ENCODE results near the gene GMNC.

DNA sequence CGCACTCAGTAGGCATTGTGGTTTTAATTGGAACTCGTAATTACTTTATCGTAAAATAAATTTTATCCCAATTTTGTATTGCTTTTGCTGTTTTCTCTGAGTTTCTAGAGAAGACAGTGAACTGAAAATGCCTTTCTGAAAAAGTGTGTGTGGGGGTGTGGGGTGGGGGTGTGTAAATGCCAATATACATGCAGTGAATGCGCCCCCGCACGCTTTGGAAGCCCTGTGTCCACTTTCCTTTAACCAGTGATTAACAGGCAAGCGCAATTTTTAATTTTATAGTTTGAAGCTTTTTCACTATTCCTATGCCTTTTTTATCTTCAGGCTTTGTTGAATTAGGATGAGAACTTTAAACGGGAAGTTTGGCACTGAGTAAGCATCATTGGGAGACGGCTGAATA is 47.4 kb upstream of the GMNC start:
- TF ChIP-seq, protein P1, sequence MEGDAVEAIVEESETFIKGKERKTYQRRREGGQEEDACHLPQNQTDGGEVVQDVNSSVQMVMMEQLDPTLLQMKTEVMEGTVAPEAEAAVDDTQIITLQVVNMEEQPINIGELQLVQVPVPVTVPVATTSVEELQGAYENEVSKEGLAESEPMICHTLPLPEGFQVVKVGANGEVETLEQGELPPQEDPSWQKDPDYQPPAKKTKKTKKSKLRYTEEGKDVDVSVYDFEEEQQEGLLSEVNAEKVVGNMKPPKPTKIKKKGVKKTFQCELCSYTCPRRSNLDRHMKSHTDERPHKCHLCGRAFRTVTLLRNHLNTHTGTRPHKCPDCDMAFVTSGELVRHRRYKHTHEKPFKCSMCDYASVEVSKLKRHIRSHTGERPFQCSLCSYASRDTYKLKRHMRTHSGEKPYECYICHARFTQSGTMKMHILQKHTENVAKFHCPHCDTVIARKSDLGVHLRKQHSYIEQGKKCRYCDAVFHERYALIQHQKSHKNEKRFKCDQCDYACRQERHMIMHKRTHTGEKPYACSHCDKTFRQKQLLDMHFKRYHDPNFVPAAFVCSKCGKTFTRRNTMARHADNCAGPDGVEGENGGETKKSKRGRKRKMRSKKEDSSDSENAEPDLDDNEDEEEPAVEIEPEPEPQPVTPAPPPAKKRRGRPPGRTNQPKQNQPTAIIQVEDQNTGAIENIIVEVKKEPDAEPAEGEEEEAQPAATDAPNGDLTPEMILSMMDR (conservative IDR thresholded peaks at IDR 0.05; ENCODE audit: low read length), result no peak
- no peak for TF ChIP-seq EZH2phosphoT487 (IDR thresholded peaks at IDR 0.05; ENCODE audit: borderline replicate concordance, low read depth, low read length)
